ENCODE data around the gene LARGE1.
"Not testable (repeated sequence)": the region's sequence is repeated elsewhere in the genome, so short reads cannot be mapped to it uniquely, and the experiment has no call there.

Gene LARGE1

DNA sequence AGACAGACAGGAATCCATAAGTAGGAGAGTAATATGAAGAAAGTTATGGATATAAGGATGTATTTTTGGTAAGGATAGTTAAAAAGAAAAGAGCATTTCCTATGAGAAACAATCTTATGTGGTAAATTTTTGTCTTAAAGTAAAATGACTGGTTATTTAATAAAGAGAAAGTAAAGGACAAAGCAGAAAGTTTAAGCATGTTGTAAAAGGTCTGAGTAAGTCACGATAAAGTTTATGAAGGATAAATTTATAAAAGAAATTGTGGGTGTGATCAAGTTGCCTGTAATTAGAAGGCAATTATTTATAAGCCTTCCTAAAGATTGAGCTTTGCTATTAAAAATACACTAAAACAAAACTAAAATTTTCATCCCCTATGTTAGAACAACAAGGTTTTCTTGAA lies 547.4 kb downstream of the LARGE1 start:
- no peaks in the 10 kb centered on the region for H3K27me3 ChIP-seq (ENCODE audit: insufficient read depth, low read length)
- no peaks in the 10 kb centered on the region for H3K9me2 ChIP-seq (ENCODE audit: low read depth, low read length)
- H3K36me3 ChIP-seq (ENCODE audit: insufficient read depth, low read length), result no peaks in the 10 kb centered on the region
- H3K9ac ChIP-seq (ENCODE audit: low read length), result no peak overlapping the region
- no peak overlapping the region for H3K27ac ChIP-seq (ENCODE audit: low read depth, low read length, poor library complexity, severe bottlenecking)
- H3K4me3 ChIP-seq (ENCODE audit: low read depth, low read length, poor library complexity, severe bottlenecking), result no peak overlapping the region
- H3K9me3 ChIP-seq (ENCODE audit: low read length), result no peaks in the 10 kb centered on the region
- no peaks in the 10 kb centered on the region for H3K79me2 ChIP-seq (ENCODE audit: insufficient read depth, low read length)
- H3K4me1 ChIP-seq (ENCODE audit: insufficient read depth, low read length, severe bottlenecking), result no peaks in the 10 kb centered on the region
- no peak overlapping the region for H2AFZ ChIP-seq (ENCODE audit: low read length)
- H4K20me1 ChIP-seq (ENCODE audit: insufficient read depth, low read length), result no peaks in the 10 kb centered on the region
- TF ChIP-seq, protein P1, sequence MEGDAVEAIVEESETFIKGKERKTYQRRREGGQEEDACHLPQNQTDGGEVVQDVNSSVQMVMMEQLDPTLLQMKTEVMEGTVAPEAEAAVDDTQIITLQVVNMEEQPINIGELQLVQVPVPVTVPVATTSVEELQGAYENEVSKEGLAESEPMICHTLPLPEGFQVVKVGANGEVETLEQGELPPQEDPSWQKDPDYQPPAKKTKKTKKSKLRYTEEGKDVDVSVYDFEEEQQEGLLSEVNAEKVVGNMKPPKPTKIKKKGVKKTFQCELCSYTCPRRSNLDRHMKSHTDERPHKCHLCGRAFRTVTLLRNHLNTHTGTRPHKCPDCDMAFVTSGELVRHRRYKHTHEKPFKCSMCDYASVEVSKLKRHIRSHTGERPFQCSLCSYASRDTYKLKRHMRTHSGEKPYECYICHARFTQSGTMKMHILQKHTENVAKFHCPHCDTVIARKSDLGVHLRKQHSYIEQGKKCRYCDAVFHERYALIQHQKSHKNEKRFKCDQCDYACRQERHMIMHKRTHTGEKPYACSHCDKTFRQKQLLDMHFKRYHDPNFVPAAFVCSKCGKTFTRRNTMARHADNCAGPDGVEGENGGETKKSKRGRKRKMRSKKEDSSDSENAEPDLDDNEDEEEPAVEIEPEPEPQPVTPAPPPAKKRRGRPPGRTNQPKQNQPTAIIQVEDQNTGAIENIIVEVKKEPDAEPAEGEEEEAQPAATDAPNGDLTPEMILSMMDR (IDR thresholded peaks at IDR 0.05; ENCODE audit: low read length), result no peak
- TF ChIP-seq EZH2 (IDR thresholded peaks at IDR 0.05; ENCODE audit: borderline replicate concordance, low read length), result no peak
- no peaks in the 10 kb centered on the region for H3F3A ChIP-seq (ENCODE audit: insufficient read depth, low read length)
- no peak overlapping the region for H3K4me2 ChIP-seq (ENCODE audit: low read length)

DNA sequence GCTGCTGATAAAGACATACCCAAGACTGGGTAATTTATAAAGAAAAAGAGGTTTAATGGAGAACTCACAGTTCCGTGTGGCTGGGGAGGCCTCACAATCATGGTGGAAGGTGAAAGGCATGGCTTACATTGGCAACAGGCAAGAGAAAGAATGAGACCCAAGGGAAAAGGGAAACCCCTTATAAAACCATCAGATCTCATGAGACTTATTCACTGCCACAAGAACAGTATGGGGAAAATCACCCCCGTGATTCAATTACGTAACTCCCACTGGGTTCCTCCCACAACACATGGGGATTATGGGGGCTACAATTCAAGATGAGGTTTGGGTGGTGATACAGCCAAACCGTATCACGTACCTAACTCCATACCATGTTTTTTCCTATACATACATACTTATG lies 557.0 kb downstream of the LARGE1 start:
- not testable (repeated sequence) for H3K27ac ChIP-seq (ENCODE audit: low read depth, low read length, poor library complexity, severe bottlenecking); H3K9me3 ChIP-seq (ENCODE audit: low read length); H3K4me3 ChIP-seq (ENCODE audit: low read depth, low read length, poor library complexity, severe bottlenecking); H3F3A ChIP-seq (ENCODE audit: insufficient read depth, low read length); H4K20me1 ChIP-seq (ENCODE audit: insufficient read depth, low read length); H3K4me2 ChIP-seq (ENCODE audit: low read length); H3K4me1 ChIP-seq (ENCODE audit: insufficient read depth, low read length, severe bottlenecking); H3K79me2 ChIP-seq (ENCODE audit: insufficient read depth, low read length); H3K9ac ChIP-seq (ENCODE audit: low read length); H3K36me3 ChIP-seq (ENCODE audit: insufficient read depth, low read length); H3K27me3 ChIP-seq (ENCODE audit: insufficient read depth, low read length); H3K9me2 ChIP-seq (ENCODE audit: low read depth, low read length); H2AFZ ChIP-seq (ENCODE audit: low read length)

DNA sequence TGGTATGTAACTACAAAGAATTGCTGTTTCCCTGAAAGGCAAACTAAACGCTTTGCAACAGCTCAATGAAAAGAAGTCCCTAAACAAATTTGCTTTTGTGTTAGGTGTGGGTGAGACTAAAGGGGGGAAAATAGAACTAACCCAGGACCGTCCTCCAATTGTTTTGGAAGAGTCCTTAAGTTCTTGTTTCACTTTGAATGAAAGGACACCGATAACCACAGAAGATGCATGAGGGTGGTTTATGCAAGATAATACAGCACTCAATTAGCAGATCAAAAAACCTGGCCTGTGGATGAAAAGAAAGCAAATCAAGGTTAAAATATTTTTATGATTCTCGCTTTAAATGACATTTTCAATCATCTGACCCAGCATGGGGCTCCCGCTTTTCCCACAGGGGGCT lies 557.6 kb downstream of the LARGE1 start:
- TF ChIP-seq EZH2 (IDR thresholded peaks at IDR 0.05; ENCODE audit: borderline replicate concordance, low read length), result no peak
- TF ChIP-seq, protein P1 (IDR thresholded peaks at IDR 0.05; ENCODE audit: low read length), result no peak
- Histone ChIP-seq H3K36me3 (ENCODE audit: insufficient read depth, low read length) (no peaks in the 10 kb centered on the region), H4K20me1 (ENCODE audit: insufficient read depth, low read length) (no peaks in the 10 kb centered on the region), H3K27me3 (ENCODE audit: insufficient read depth, low read length) (no peaks in the 10 kb centered on the region), H3K79me2 (ENCODE audit: insufficient read depth, low read length) (no peaks in the 10 kb centered on the region), H3K4me3 (ENCODE audit: low read depth, low read length, poor library complexity, severe bottlenecking) (no peak overlapping the region), H2AFZ (ENCODE audit: low read length) (no peak overlapping the region), H3K4me1 (ENCODE audit: insufficient read depth, low read length, severe bottlenecking) (no peaks in the 10 kb centered on the region), H3K9me3 (ENCODE audit: low read length) (no peaks in the 10 kb centered on the region), H3K9ac (ENCODE audit: low read length) (no peak overlapping the region), H3F3A (ENCODE audit: insufficient read depth, low read length) (no peaks in the 10 kb centered on the region), H3K9me2 (ENCODE audit: low read depth, low read length) (no peaks in the 10 kb centered on the region), H3K27ac (ENCODE audit: low read depth, low read length, poor library complexity, severe bottlenecking) (no peak overlapping the region), H3K4me2 (ENCODE audit: low read length) (no peak overlapping the region)

DNA sequence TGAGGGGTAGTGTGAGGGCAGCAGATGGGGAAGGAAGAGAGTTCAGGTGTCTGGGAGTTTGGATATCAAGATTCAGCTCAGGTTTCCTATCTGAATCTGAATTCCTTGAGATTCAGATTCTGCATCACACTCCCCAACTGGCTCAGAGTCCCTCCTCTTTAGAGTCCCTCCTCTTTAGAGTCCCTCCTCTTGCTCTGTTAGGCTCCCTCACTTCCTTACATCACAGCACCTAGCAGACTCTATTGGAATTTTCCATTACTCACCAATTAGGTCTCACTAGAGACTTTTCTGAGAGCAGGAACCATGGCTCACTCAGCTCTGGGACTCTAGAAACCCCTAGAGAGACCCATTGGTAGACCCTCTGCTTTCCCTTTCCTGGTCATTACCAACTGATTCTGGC lies 558.7 kb downstream of the LARGE1 start:
- no peak overlapping the region for H3K9ac ChIP-seq (ENCODE audit: low read length)
- no peaks in the 10 kb centered on the region for H3K36me3 ChIP-seq (ENCODE audit: insufficient read depth, low read length)
- TF ChIP-seq, protein P1 (IDR thresholded peaks at IDR 0.05; ENCODE audit: low read length), result no peak
- TF ChIP-seq EZH2 (IDR thresholded peaks at IDR 0.05; ENCODE audit: borderline replicate concordance, low read length), result no peak
- H3K79me2 ChIP-seq (ENCODE audit: insufficient read depth, low read length), result no peaks in the 10 kb centered on the region
- no peaks in the 10 kb centered on the region for H3F3A ChIP-seq (ENCODE audit: insufficient read depth, low read length)
- H2AFZ ChIP-seq (ENCODE audit: low read length), result no peak overlapping the region
- H3K27ac ChIP-seq (ENCODE audit: low read depth, low read length, poor library complexity, severe bottlenecking), result no peak overlapping the region
- H3K4me1 ChIP-seq (ENCODE audit: insufficient read depth, low read length, severe bottlenecking), result no peaks in the 10 kb centered on the region
- H3K9me2 ChIP-seq (ENCODE audit: low read depth, low read length), result no peaks in the 10 kb centered on the region
- no peaks in the 10 kb centered on the region for H4K20me1 ChIP-seq (ENCODE audit: insufficient read depth, low read length)
- H3K4me3 ChIP-seq (ENCODE audit: low read depth, low read length, poor library complexity, severe bottlenecking), result no peak overlapping the region
- no peaks in the 10 kb centered on the region for H3K9me3 ChIP-seq (ENCODE audit: low read length)
- H3K27me3 ChIP-seq (ENCODE audit: insufficient read depth, low read length), result no peaks in the 10 kb centered on the region
- no peak overlapping the region for H3K4me2 ChIP-seq (ENCODE audit: low read length)
